Endothelial cell (in vitro differentiated cells): ENCODE results near the gene BAZ2A. TPM values are rescaled to one million over a fixed set of nuclear protein-coding genes. Genes with fewer than 3 reads are reported as not detected.

Source experiments
- DNase-seq: peaks from one replicate; pipeline ENCODE4 v3.0.0; 2021; ENCODE audit warnings: low spot score
- H3K27ac Mint-ChIP-seq: one replicate; pipeline ENCODE4 v1.8.0; 2021; ENCODE audit warnings: mixed read lengths, inconsistent platforms; ENCODE audit not compliant: unreplicated experiment
- H3K27me3 Mint-ChIP-seq: one replicate; pipeline ENCODE4 v1.8.0; 2021; ENCODE audit warnings: mild to moderate bottlenecking, moderate library complexity, mixed read lengths, inconsistent platforms; ENCODE audit not compliant: unreplicated experiment
- H3K36me3 Mint-ChIP-seq: one replicate; pipeline ENCODE4 v1.8.0; 2021; ENCODE audit warnings: mild to moderate bottlenecking, low read depth, mixed read lengths, inconsistent platforms; ENCODE audit not compliant: unreplicated experiment
- H3K4me1 Mint-ChIP-seq: one replicate; pipeline ENCODE4 v1.8.0; 2021; ENCODE audit warnings: mild to moderate bottlenecking, mixed read lengths, inconsistent platforms; ENCODE audit not compliant: unreplicated experiment
- H3K4me3 Mint-ChIP-seq: one replicate; pipeline ENCODE4 v1.8.0; 2021; ENCODE audit warnings: mild to moderate bottlenecking, mixed read lengths, inconsistent platforms; ENCODE audit not compliant: unreplicated experiment
- H3K9me3 Mint-ChIP-seq: one replicate; pipeline ENCODE4 v1.8.0; 2021; ENCODE audit warnings: mixed read lengths, inconsistent platforms; ENCODE audit not compliant: unreplicated experiment
- CTCF ChIP-seq: fragments of 200-600 bp; sonication (generic); IDR thresholded peaks from one replicate; pipeline ENCODE4 v1.5.0; 2021; ENCODE audit warnings: antibody characterized with exemption; ENCODE audit not compliant: unreplicated experiment
- total RNA-seq: library from RNA; stranded (reverse); fragmentation: NEBNext Ultra II Directional; extraction: Animal tissue kit (Norgen Biotek cat#: 25700); gene quantifications from one replicate; pipeline ENCODE4 v1.2.1, GENCODE V29; 2021; ENCODE audit not compliant: unreplicated experiment

BAZ2A gene
- total RNA-seq, 1 donor from 2014 or later = 165 TPM

- Mint-ChIP-seq H3K36me3 (peaks cover 32% of the 10 kb centered on the region), H3K27me3 (no peaks in the 10 kb centered on the region), H3K27ac (no peak overlapping the region), H3K4me1 (no peaks in the 10 kb centered on the region), H3K4me3 (no peak overlapping the region), H3K9me3 (no peaks in the 10 kb centered on the region)
- DNase-seq = no peak
- no peak for TF ChIP-seq CTCF
Measured at GRCh38 chr12:56670836-56671235, 40.7 kb upstream of the BAZ2A start.

GRCh38 chr12:56668197-56668457 is 38.0 kb upstream of the BAZ2A start:
- peak overlapping the region; percentile 36 for H3K27ac Mint-ChIP-seq
- no peaks in the 10 kb centered on the region for H3K9me3 Mint-ChIP-seq
- H3K4me1 Mint-ChIP-seq = no peaks in the 10 kb centered on the region
- no peak for TF ChIP-seq CTCF
- peaks cover 2% of the 10 kb centered on the region for H3K27me3 Mint-ChIP-seq
- no peak for DNase-seq
- peaks cover 45% of the 10 kb centered on the region for H3K36me3 Mint-ChIP-seq
- H3K4me3 Mint-ChIP-seq = no peak overlapping the region

GRCh38 chr12:56661979-56662638 is 32.0 kb upstream of the BAZ2A start:
- DNase-seq = no peak
- Mint-ChIP-seq H3K4me3 (no peak overlapping the region), H3K4me1 (no peaks in the 10 kb centered on the region), H3K27ac (no peak overlapping the region), H3K36me3 (peaks cover 25% of the 10 kb centered on the region), H3K9me3 (no peaks in the 10 kb centered on the region), H3K27me3 (peaks cover 4% of the 10 kb centered on the region)
- no peak for TF ChIP-seq CTCF

- no peak overlapping the region for H3K4me3 Mint-ChIP-seq
- no peaks in the 10 kb centered on the region for H3K4me1 Mint-ChIP-seq
- DNase-seq = no peak
- H3K9me3 Mint-ChIP-seq = no peaks in the 10 kb centered on the region
- H3K27me3 Mint-ChIP-seq = peaks cover 4% of the 10 kb centered on the region
- no peak overlapping the region for H3K27ac Mint-ChIP-seq
- H3K36me3 Mint-ChIP-seq = peaks cover 25% of the 10 kb centered on the region
- TF ChIP-seq CTCF = no peak
Measured at GRCh38 chr12:56661560-56661959, 31.4 kb upstream of the BAZ2A start.

GRCh38 chr12:56658921-56659320 is 28.8 kb upstream of the BAZ2A start:
- DNase-seq = no peak
- no peak overlapping the region for H3K27ac Mint-ChIP-seq
- TF ChIP-seq CTCF = no peak
- no peaks in the 10 kb centered on the region for H3K4me1 Mint-ChIP-seq
- peaks cover 3% of the 10 kb centered on the region for H3K9me3 Mint-ChIP-seq
- peaks cover 2% of the 10 kb centered on the region for H3K27me3 Mint-ChIP-seq
- H3K4me3 Mint-ChIP-seq = no peak overlapping the region
- peaks cover 12% of the 10 kb centered on the region for H3K36me3 Mint-ChIP-seq
